Caco-2 (cell line): ENCODE data around the gene SMIM45.

ENCODE experiments used
- BruUV-seq: library from RNA; stranded (reverse); fragments of 400-500 nt; replicated peaks from 2 replicates; lab custom pipeline; 2021; lab: Mats Ljungman, UMichigan
- CTCF ChIA-PET: fragments of 300-600 bp; sonication (Branson Sonifier 250); formaldehyde crosslinking; loops from one replicate; lab custom pipeline; 2022; ENCODE audit warnings: antibody characterized with exemption; lab: Charles Lee
- POLR2A ChIA-PET: fragments of 300-600 bp; sonication (Branson Sonifier 250); formaldehyde crosslinking; loops from one replicate; lab custom pipeline; 2022; ENCODE audit warnings: antibody characterized with exemption; lab: Charles Lee
- DNase-seq, 2 experiments: peaks; one replicate each; pipeline versions ENCODE4 v3.0.0 to v3.0.0-alpha.2; 2020 to 2022
- H3K27me3 ChIP-seq: replicated peaks from 2 replicates; pipeline ENCODE4 v1.6.0; 2011; ENCODE audit warnings: low read length; ENCODE audit not compliant: control insufficient read depth, insufficient read depth
- H3K36me3 ChIP-seq: 2 replicates; pipeline ENCODE4 v1.5.1; 2011; ENCODE audit warnings: low read length; ENCODE audit not compliant: control insufficient read depth, insufficient read depth
- H3K4me1 ChIP-seq: fragments of 250-450 bp; sonication (Bioruptor Pico); 2 replicates; pipeline ENCODE4 v1.5.1; 2020; ENCODE audit warnings: mild to moderate bottlenecking
- H3K4me3 ChIP-seq: 2 replicates; pipeline ENCODE4 v1.5.1; 2011; ENCODE audit warnings: low read depth, mild to moderate bottlenecking, control low read depth, low read length
- H3K9me3 ChIP-seq: fragments of 250-450 bp; sonication (Bioruptor Pico); 2 replicates; pipeline ENCODE4 v1.5.1; 2020; ENCODE audit warnings: mild to moderate bottlenecking, moderate library complexity
- H3K27ac Mint-ChIP-seq: one replicate; pipeline ENCODE4 v1.8.0; 2022; ENCODE audit warnings: mixed read lengths; ENCODE audit not compliant: unreplicated experiment
- H3K27me3 Mint-ChIP-seq: one replicate; pipeline ENCODE4 v1.8.0; 2022; ENCODE audit warnings: mixed read lengths; ENCODE audit not compliant: insufficient read depth, unreplicated experiment
- H3K36me3 Mint-ChIP-seq: one replicate; pipeline ENCODE4 v1.8.0; 2022; ENCODE audit warnings: mild to moderate bottlenecking, mixed read lengths; ENCODE audit not compliant: insufficient read depth, unreplicated experiment
- H3K4me1 Mint-ChIP-seq: one replicate; pipeline ENCODE4 v1.8.0; 2022; ENCODE audit warnings: low read depth, mixed read lengths; ENCODE audit not compliant: unreplicated experiment
- H3K4me3 Mint-ChIP-seq: one replicate; pipeline ENCODE4 v1.8.0; 2022; ENCODE audit warnings: mild to moderate bottlenecking, moderate library complexity, mixed read lengths; ENCODE audit not compliant: unreplicated experiment
- H3K9me3 Mint-ChIP-seq: one replicate; pipeline ENCODE4 v1.8.0; 2022; ENCODE audit warnings: mixed read lengths; ENCODE audit not compliant: unreplicated experiment
- CTCF ChIP-seq, 2 experiments: fragments of 200-600 bp in 1 of 2; IDR thresholded peaks; 1 replicate in 1 of 2; 2 replicates in 1 of 2; pipeline versions ENCODE4 v1.5.1 to v1.8.0; 2011 to 2022; ENCODE audit warnings: antibody characterized with exemption in 1 of 2, control low read depth in 1 of 2, inconsistent platforms in 1 of 2, low read depth in 1 of 2, low read length in 1 of 2, mild to moderate bottlenecking in 1 of 2, moderate library complexity in 1 of 2; ENCODE audit not compliant: insufficient read depth in 1 of 2, severe bottlenecking in 1 of 2, unreplicated experiment in 1 of 2
- intact Hi-C: fragments of 100-400 bp; cut with micrococcal nuclease; formaldehyde crosslinking; loops from one replicate; pipeline ENCODE4 v1.10.0; 2022; ENCODE audit not compliant: unreplicated experiment

Gene SMIM45

DNA sequence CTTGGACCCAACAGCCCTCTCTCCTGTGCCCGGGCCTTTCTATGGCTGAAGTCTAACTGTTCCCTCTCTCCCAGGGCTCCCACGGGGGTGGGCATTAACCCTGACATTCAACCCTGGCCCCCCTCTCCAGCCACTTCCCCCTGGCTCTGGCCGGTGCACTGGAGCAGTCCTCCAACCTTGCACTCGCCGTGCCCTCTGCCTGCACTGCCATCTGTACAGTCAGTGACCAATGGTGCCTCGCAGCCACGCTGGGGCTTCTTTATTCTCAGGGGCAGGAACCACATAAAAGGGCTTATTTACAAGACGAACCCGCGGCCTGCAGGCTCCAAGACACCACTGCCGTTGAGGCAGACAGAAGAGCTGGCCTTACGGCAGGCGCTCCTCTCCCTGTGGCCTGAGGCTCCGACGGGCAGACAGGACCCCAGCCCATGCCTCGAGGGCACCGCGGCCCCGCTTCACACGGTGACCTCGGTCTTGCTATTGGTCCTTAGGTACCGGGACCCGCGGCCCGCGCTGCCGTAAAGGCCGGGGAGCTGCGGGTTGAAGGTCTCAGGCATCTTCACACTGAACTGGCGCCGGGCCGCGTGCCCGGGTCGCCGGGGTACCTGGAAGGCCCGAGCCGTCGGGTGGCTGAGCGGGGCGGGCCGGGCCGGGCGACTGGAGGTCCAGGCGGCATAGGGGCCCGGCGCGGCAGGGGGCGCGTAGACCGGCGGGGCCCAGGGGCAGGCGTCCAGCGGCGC lies 42.5 kb upstream of the SMIM45 start:
- H3K27me3 Mint-ChIP-seq = peaks cover 13% of the 10 kb centered on the region
- intact Hi-C loops = no loop called here
- BruUV-seq = no TSS peak
- Histone ChIP-seq H3K4me1 (no peaks in the 10 kb centered on the region), H3K4me3 (no peak overlapping the region), H3K9me3 (no peaks in the 10 kb centered on the region), H3K27me3 (no peaks in the 10 kb centered on the region; the same call in 1 of the 2 replicates), H3K36me3 (no peaks in the 10 kb centered on the region; the same call in 1 of the 2 replicates)
- no peak for TF ChIP-seq CTCF (IDR thresholded peaks at IDR 0.05; ENCODE audit: insufficient read depth in 1 of 2, low read depth in 1 of 2, low read length in 1 of 2, severe bottlenecking in 1 of 2, unreplicated experiment in 1 of 2)
- peak overlapping the region; percentile 31 for H3K4me3 Mint-ChIP-seq
- H3K4me1 Mint-ChIP-seq = peaks cover 7% of the 10 kb centered on the region
- peaks cover 58% of the 10 kb centered on the region for H3K36me3 Mint-ChIP-seq
- ChIA-PET CTCF (interaction anchor here (1.5 kb wide), 1 partner anchor 32 kb away, joined by 4 read pairs; no protein-coding TSS in a partner anchor), POLR2A (no interaction called here)
- DNase-seq = no peak
- H3K27ac Mint-ChIP-seq = no peak overlapping the region
- H3K9me3 Mint-ChIP-seq = no peaks in the 10 kb centered on the region

GRCh38 chr22:41910050-41911000 lies 41.6 kb upstream of the SMIM45 start:
- peaks cover 13% of the 10 kb centered on the region for H3K27me3 Mint-ChIP-seq
- H3K4me1 Mint-ChIP-seq = peaks cover 7% of the 10 kb centered on the region
- no peak for TF ChIP-seq CTCF (IDR thresholded peaks at IDR 0.05; ENCODE audit: insufficient read depth in 1 of 2, low read depth in 1 of 2, low read length in 1 of 2, severe bottlenecking in 1 of 2, unreplicated experiment in 1 of 2)
- H3K9me3 Mint-ChIP-seq = no peaks in the 10 kb centered on the region
- H3K27me3 ChIP-seq = no peaks in the 10 kb centered on the region; the same call in 1 of the 2 replicates
- H3K9me3 ChIP-seq = no peaks in the 10 kb centered on the region
- CTCF ChIA-PET = interaction anchor here (1.5 kb wide), 1 partner anchor 31 kb away, joined by 4 read pairs; no protein-coding TSS in a partner anchor
- peaks cover 49% of the 10 kb centered on the region for H3K36me3 Mint-ChIP-seq
- peak overlapping the region; percentile 37 for H3K4me3 ChIP-seq
- H3K4me3 Mint-ChIP-seq = peak overlapping the region; percentile 69
- intact Hi-C loops = no loop called here
- BruUV-seq = no TSS peak
- no peak for DNase-seq
- no peak overlapping the region for H3K27ac Mint-ChIP-seq
- no peaks in the 10 kb centered on the region; the same call in 1 of the 2 replicates for H3K36me3 ChIP-seq
- POLR2A ChIA-PET = no interaction called here
- H3K4me1 ChIP-seq = no peaks in the 10 kb centered on the region

GRCh38 chr22:41911001-41911611 lies 40.8 kb upstream of the SMIM45 start:
- TF ChIP-seq CTCF (IDR thresholded peaks at IDR 0.05; ENCODE audit: insufficient read depth in 1 of 2, low read depth in 1 of 2, low read length in 1 of 2, severe bottlenecking in 1 of 2, unreplicated experiment in 1 of 2) = no peak
- no peaks in the 10 kb centered on the region for H3K4me1 ChIP-seq
- POLR2A ChIA-PET = no interaction called here
- Mint-ChIP-seq H3K9me3 (no peaks in the 10 kb centered on the region), H3K4me3 (peak overlapping the region; percentile 69), H3K4me1 (peaks cover 7% of the 10 kb centered on the region), H3K36me3 (peaks cover 42% of the 10 kb centered on the region), H3K27ac (no peak overlapping the region), H3K27me3 (peaks cover 14% of the 10 kb centered on the region)
- no peaks in the 10 kb centered on the region for H3K9me3 ChIP-seq
- DNase-seq = peak in 1 of 2 experiments; percentile 30
- no peaks in the 10 kb centered on the region; the same call in 1 of the 2 replicates for H3K27me3 ChIP-seq
- no peaks in the 10 kb centered on the region for H3K36me3 ChIP-seq
- peak overlapping the region; percentile 37 for H3K4me3 ChIP-seq
- no TSS peak for BruUV-seq
- intact Hi-C loops = no loop called here
- CTCF ChIA-PET = interaction anchor here (1.1 to 2.8 kb wide), 2 partner anchors 14 to 26 kb away, joined by 3 to 13 read pairs; no protein-coding TSS in a partner anchor
